ENCODE results near the gene HSD11B2.

GRCh38 chr16:67464565-67464964 lies 33.6 kb downstream of the HSD11B2 start:
- TF ChIP-seq CTCF (conservative IDR thresholded peaks at IDR 0.05; ENCODE audit: low read length) (no peak), EZH2phosphoT487 (IDR thresholded peaks at IDR 0.05; ENCODE audit: borderline replicate concordance, low read depth, low read length) (no peak)

Data from OCI-LY7 (cell line).